Limb (tissue), 2 donors: ENCODE data around the gene DPYSL5.
"Not testable (repeated sequence)": the region's sequence is repeated elsewhere in the genome, so short reads cannot be mapped to it uniquely, and the experiment has no call there.

Experiments
- DNase-seq, 2 donors: peaks; one replicate each; pipeline ENCODE4 v3.0.0-alpha.2; 2016; ENCODE audit errors: extremely low spot score in 2 of 2

DPYSL5 gene

DNA sequence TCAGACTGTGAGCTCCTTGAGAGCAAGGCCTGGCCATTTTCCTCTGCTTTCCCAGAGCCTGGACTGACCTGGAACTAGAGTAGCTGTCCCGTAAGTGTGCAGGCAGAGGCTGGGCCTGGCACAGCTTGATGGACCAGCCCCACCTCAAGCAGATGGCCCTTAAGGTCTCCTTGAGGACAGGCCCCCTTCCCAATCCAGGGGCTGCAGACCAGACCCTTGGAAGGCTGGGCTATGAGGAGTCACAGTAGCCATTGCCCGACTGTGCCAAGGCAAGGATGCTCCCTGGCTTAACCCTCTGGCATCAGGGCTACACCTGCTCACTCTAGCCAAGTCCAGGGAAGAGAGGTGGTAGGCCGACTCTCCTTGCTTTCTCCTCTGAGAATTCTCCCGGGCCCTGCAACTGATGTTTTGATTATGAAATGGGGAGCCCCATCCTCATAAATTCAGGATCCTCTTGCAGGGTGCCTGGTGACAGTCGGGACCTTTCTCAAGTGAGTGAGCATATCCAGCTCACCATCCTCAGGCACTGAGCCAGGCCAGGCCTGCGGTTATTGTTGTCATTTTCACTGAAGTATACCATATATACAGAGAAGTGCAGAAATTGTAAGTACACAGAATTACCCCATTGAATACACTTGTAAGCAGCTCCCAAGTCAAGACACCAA is 51.7 kb downstream of the DPYSL5 start:
- no peak for DNase-seq

GRCh38 chr2:26900831-26901321 is 52.9 kb downstream of the DPYSL5 start:
- DNase-seq, result no peak

DNA sequence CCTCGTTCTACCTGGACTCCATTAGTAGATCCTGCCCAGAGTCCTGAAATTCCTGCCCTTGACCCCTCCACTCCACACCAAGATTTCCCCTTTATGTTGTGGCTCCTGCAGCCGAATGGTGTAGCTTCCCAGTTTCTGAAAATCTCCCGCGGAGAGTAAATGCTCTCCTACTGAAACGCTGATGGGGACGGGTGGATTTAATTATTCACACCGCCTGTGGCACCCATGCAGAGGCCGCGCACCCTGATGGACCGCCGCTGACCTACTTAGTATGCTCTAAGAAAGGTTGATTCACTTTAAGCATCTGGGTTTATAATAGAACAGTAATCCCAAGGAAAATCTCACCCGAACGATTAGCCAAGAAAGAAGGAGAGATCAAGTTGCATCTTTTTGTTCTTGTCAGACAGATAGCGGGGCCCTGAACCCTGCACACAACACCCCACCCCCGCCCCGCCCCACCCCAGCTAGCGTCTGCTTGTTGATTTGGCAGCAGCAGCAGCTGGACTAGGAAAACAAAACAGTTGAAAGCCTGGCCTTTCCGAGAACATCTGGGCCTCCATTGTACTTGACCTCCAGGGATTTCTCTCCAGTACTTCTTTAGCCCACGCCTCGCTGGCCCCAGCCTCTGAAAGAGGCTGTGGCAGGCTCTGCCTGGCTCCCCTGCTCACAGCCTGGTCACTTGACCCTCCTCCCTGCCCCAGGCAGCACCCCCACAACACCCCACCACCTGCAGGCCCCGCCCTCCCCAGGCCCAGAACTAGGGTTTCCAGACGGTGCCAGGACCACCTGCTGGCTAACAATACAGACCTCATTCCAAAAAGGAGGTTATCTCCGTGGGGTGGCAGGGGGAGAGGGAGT is 53.6 kb downstream of the DPYSL5 start:
- peak; percentile 30 to 53 for DNase-seq

- no peak for DNase-seq
These were observed 55.7 kb downstream of the DPYSL5 start for GRCh38 chr2:26903676-26904075.

DNA sequence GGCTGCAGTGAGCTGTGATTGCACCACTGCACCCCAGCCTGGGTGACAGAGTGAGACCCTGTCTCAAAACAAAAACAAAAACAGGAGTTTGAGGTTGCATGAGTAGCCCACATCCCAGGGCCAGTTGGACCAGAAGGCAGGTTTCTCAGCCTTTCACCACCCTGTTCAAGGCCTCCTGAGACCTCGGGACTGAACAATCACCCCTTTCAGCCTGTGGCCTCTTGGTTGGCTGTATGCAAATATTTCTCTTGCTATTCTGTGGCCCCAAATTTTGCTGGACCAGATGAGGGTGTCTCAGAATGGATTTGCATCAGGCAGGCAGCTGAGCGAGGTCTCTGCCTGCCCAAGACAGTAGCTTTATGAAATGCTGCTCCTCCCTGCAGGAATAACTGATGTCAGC is 56.9 kb downstream of the DPYSL5 start:
- no peak for DNase-seq

DNA sequence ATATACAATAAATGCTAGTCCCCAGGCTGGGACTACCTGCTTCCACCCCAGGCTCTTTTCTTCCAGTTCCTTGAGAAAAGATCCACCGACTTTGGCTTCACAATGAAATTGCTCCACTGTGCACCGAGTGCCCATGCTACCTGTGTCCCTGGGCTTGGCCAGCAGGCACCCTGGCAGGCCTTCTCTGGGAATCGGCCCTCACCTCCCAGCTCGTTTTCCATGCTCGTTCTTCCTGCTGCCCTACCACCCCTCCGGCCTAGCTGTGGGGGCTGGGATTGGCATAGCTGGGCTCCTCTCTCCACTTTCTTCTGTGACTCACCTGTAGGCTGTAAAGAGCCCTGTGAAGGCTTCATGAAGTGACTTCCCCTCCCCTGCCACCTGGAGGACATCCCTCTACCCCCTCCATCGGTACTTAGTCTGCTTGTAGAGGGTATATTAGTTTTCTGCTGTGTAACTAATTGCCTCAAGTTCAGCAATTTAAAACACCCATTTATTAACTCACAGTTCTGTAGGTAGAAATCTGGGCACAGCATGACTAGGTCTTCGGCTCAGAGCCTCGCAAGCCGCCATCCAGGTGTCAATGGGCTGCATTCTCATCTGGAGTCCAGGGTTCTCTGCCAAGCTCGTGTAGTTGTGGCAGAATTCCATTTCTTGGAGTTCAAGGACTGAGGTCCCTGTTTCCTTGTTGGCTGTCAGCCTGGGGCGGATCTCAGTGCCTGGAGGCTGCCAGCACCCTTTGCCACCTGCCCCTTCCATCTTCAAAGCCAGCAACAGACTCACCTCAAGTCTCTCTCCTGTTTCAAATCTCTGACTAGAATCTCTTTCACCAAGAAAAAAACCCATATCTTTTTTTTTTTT is 57.6 kb downstream of the DPYSL5 start:
- no peak for DNase-seq

GRCh38 chr2:26907416-26907815 is 59.5 kb downstream of the DPYSL5 start:
- DNase-seq, result no peak

GRCh38 chr2:26910176-26910575 is 62.2 kb downstream of the DPYSL5 start:
- DNase-seq, result no peak

DNA sequence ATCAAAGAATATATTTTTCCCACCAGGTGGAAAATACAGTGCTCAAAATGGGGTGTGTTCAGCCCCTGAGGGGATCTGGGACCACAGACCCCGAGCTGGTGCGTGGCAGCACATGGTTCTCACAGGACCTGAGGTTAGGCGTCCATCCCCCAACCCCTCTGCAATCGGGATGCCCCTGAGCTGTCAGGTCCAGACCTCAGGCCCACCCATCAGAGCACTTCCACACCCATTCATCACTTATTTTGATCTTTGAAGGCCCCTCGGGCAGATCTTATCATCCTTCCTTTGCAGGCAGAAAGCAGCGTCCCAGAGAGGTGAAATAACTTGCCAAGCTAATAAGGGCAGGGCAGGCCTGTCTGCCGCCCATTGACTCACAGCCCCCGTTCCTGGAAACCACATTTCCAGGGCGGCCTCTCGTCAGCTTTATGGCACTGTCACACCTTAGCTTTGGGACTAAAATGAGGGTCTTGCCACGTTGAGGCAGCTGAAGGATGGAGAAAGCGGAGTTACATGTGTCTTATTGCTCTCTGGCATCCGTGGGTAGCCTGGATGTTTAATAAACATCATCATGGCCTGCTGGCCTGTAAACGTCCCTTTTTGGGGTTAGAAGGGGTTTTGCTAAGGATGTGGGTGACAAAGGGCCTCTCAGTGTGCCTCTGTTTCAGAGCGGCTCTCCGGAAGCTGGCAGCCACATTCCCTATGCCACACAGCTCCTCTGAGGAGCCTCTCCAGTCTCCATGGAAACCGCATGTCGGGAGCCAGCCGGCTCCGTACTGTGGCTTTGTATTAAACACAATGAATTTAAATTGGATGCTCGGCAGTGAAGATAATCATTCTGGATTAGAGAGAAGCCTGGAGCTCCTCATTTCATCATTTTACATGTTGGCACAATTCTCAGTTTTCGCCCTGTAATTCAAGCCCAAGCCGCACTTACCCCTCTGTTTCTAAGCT is 64.3 kb downstream of the DPYSL5 start:
- DNase-seq, result peak; percentile 43 to 70

DNA sequence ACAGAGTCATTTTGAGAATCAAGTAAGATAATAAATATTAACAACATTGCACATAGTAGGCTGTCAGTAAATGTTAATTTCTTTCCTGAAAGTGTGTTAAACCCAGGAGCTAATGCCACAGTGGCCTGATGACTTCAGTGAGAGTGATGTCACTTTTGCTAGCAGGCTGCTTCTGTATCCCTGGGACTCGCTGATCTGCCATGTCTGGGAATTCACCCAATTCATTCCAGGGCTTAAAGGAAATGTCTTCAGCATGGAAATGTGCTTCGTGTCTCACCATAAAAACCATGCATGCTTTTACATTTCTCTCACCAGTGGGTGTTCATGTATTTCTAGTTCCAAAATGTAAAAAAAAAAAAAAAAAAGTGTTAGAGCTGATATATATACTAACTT is 65.7 kb downstream of the DPYSL5 start:
- peak in 1 of 2 donors; percentile 67 for DNase-seq

- DNase-seq, result no peak
These were observed 66.2 kb downstream of the DPYSL5 start for GRCh38 chr2:26913999-26914658.

DNA sequence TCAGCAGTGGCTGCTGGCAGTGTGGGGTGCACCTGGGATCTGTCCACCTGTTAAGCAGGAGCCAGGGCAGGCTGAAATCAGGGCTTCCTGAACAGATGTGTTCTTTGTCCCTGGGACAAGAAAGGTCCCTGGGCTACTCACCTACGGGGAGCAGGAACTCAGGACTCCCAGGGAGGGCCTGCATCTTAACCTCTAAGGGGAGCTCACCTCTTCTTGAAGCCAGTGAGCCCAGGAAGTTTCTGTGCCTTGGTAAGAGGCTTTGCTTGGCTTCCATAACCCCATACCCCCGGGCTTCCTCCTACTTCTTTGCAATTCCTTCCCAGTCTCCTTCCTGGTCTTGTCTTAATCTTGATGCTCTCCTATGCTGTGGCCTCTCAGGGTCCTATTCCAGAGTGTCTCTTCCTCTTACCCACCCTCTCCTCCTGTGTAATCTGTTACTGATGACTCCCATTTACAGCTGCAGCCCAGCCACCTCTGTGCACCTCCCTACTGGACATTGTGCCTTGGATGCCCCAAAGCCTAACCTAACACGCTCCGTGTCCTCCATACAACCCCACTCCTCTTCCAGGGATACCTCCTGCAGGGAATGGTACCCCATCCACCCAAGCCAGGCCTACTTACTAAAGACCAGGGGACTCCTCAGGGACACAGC is 66.9 kb downstream of the DPYSL5 start:
- no peak for DNase-seq

- DNase-seq, result no peak
These were observed 67.4 kb downstream of the DPYSL5 start for GRCh38 chr2:26915316-26915715.

DNA sequence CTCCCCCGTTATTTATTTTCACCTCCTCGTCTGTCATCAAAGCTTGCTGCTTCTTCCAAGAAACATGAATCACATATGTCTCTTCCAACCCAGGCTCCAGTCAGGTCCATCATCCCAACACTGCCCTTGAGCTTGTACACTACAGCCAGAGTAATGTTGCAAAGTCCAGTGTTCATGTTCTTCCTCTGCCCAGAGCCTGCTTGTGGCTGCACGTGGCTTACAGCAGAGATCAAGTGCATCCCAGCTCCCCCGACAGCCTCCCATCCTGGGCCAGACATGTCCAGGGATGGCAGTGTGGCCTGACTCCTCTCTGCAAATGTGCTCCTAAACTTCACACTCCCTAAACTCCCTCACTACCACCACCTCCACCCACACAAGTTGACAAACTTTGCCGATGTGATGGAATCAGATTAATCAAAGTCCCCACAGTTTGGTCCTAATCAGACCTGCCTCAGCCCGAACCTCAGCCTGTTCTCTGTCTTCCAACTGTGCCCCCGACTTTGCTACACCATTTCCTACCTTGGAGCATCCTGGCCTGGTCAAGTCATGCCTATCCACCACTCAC is 68.3 kb downstream of the DPYSL5 start:
- no peak for DNase-seq

DNA sequence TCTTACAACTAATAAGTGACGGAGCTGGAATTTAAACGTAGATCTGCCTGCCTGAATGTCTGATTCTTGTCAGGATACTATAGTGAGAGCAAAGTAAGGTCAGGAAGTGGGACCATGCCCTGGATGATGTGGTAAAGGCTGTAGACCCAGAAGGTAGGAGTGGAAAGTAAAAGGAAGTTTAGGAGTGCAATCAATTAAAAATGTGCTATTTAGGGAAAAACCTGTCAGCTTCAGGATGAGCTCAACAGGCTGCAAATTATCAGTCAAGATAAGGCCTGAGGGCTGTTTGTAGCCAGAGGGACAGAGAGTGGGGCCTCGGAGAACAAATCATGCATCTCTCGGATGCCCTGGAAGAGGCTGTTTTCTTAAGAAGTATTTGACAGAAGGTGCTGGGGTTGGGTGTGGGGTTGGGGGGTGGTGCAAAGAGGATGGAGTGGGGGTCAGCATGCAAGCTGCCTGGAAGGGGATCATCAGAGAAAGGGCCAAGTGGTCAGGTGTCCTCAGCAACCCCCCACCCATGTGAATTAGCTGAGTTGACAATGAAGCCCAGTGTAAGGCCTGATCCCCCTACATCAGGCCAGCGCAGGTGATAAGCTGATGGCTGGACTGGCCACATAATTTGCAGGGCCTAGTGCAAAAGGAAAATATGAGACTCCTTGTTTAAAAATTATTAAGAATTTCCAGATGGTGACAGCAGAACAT is 69.4 kb downstream of the DPYSL5 start:
- no peak for DNase-seq

DNA sequence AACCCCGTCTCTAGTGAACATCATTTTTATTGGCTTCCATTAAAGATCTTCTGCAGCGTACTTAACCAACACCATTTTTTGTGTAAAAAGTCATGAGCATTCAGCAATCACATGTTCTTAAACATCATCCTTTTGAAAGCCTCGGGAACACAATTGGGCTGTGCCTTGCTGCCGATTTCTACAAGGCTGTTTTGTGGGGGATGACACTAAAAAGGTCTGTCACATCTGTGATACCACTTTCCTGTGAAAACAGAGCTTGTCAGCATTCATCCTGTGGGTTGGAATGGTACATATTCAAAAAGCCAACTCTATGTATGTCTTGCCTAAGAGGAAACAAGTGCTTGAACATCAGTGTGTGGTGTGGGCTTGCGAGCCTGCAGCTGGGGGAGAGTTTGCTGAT is 73.4 kb downstream of the DPYSL5 start:
- DNase-seq, result no peak

GRCh38 chr2:26922405-26923188 is 74.7 kb downstream of the DPYSL5 start:
- DNase-seq, result peak; percentile 27 to 54

- not testable (repeated sequence) for DNase-seq
These were observed 75.2 kb downstream of the DPYSL5 start for GRCh38 chr2:26923189-26923466.
